H9 (cell line): ENCODE results near the gene TMEM106C. TPM values are rescaled to one million over a fixed set of nuclear protein-coding genes. Genes with fewer than 3 reads are reported as not detected.

Experiments used
- DNase-seq: peaks from one replicate; pipeline ENCODE4 v3.0.0-alpha.2; 2017
- H2AFZ ChIP-seq: one replicate; pipeline ENCODE4 v1.6.1; 2013; ENCODE audit warnings: mild to moderate bottlenecking, low read length, control low read depth, moderate library complexity
- H2AK5ac ChIP-seq: 2 replicates; pipeline ENCODE4 v1.6.1; 2013; ENCODE audit warnings: low read length, control low read depth, mixed read lengths; ENCODE audit not compliant: insufficient read length
- H2BK120ac ChIP-seq: one replicate; pipeline ENCODE4 v1.6.1; 2013; ENCODE audit warnings: low read depth, mild to moderate bottlenecking, low read length, control low read depth, inconsistent platforms; ENCODE audit not compliant: poor library complexity, severe bottlenecking
- H2BK12ac ChIP-seq: 2 replicates; pipeline ENCODE4 v1.6.1; 2013; ENCODE audit warnings: low read length, control low read depth, mixed read lengths, low read depth; ENCODE audit not compliant: insufficient read length
- H2BK15ac ChIP-seq: 2 replicates; pipeline ENCODE4 v1.6.1; 2013; ENCODE audit warnings: low read depth, low read length, control low read depth
- H2BK20ac ChIP-seq: one replicate; pipeline ENCODE4 v1.6.1; 2013; ENCODE audit warnings: low read depth, mild to moderate bottlenecking, low read length, control low read depth, inconsistent platforms; ENCODE audit not compliant: poor library complexity, severe bottlenecking
- H2BK5ac ChIP-seq: 2 replicates; pipeline ENCODE4 v1.6.1; 2013; ENCODE audit warnings: low read length, control low read depth, mixed read lengths; ENCODE audit not compliant: insufficient read length
- H3K14ac ChIP-seq: 2 replicates; pipeline ENCODE4 v1.6.1; 2013; ENCODE audit warnings: low read length, control low read depth; ENCODE audit not compliant: insufficient read depth
- H3K18ac ChIP-seq: 2 replicates; pipeline ENCODE4 v1.6.1; 2013; ENCODE audit warnings: low read depth, mild to moderate bottlenecking, mixed read lengths, low read length, control low read depth; ENCODE audit not compliant: insufficient read length
- H3K23ac ChIP-seq: 2 replicates; pipeline ENCODE4 v1.6.1; 2013; ENCODE audit warnings: low read length, control low read depth, mixed read lengths, low read depth; ENCODE audit not compliant: insufficient read length
- H3K23me2 ChIP-seq: 2 replicates; pipeline ENCODE4 v1.6.1; 2013; ENCODE audit warnings: low read depth, mild to moderate bottlenecking, mixed read lengths, low read length, control low read depth; ENCODE audit not compliant: insufficient read length, poor library complexity, severe bottlenecking
- H3K27ac ChIP-seq: 2 replicates; pipeline ENCODE4 v1.5.1; 2013; ENCODE audit warnings: low read length, control low read depth, mixed read lengths, low read depth; ENCODE audit not compliant: insufficient read length
- H3K27me3 ChIP-seq: 2 replicates; pipeline ENCODE4 v1.6.1; 2013; ENCODE audit warnings: low read length, control low read depth, inconsistent platforms; ENCODE audit not compliant: insufficient read depth
- H3K4ac ChIP-seq: 2 replicates; pipeline ENCODE4 v1.6.1; 2013; ENCODE audit warnings: low read depth, mild to moderate bottlenecking, control low read depth, inconsistent platforms, low read length, moderate library complexity
- H3K4me1 ChIP-seq: 2 replicates; pipeline ENCODE4 v1.6.1; 2013; ENCODE audit warnings: low read length, control low read depth, inconsistent platforms; ENCODE audit not compliant: insufficient read depth
- H3K4me2 ChIP-seq: 2 replicates; pipeline ENCODE4 v1.6.1; 2013; ENCODE audit warnings: low read length, control low read depth, mixed read lengths; ENCODE audit not compliant: insufficient read length, insufficient read depth
- H3K56ac ChIP-seq: 2 replicates; pipeline ENCODE4 v1.6.1; 2013; ENCODE audit warnings: low read depth, mild to moderate bottlenecking, mixed read lengths, low read length, control low read depth; ENCODE audit not compliant: insufficient read length
- H3K79me1 ChIP-seq: 2 replicates; pipeline ENCODE4 v1.6.1; 2013; ENCODE audit warnings: low read depth, mild to moderate bottlenecking, moderate library complexity, low read length, control low read depth, inconsistent platforms; ENCODE audit not compliant: insufficient read depth, poor library complexity, severe bottlenecking
- H3K79me2 ChIP-seq: 2 replicates; pipeline ENCODE4 v1.6.1; 2013; ENCODE audit warnings: low read length, control low read depth, inconsistent platforms; ENCODE audit not compliant: insufficient read depth
- H3K9ac ChIP-seq: 2 replicates; pipeline ENCODE4 v1.6.1; 2013; ENCODE audit warnings: low read length, control low read depth, mixed read lengths; ENCODE audit not compliant: insufficient read length; ENCODE audit errors: extremely low read depth
- H3K9me3 ChIP-seq: one replicate; pipeline ENCODE4 v1.6.1; 2013; ENCODE audit warnings: low read depth, low read length, inconsistent platforms; ENCODE audit not compliant: control insufficient read depth
- H3T11ph ChIP-seq: one replicate; pipeline ENCODE4 v1.6.1; 2013; ENCODE audit warnings: mild to moderate bottlenecking, low read length, control low read depth, inconsistent platforms
- H4K20me1 ChIP-seq: one replicate; pipeline ENCODE4 v1.6.1; 2013; ENCODE audit not compliant: control insufficient read depth, insufficient read length, insufficient read depth
- H4K5ac ChIP-seq: 2 replicates; pipeline ENCODE4 v1.6.1; 2013; ENCODE audit warnings: low read depth, mild to moderate bottlenecking, mixed read lengths, low read length, control low read depth; ENCODE audit not compliant: insufficient read length
- H4K8ac ChIP-seq: replicated peaks from 2 replicates; pipeline ENCODE4 v1.6.1; 2013; ENCODE audit warnings: low read length, control low read depth, mixed read lengths, low read depth; ENCODE audit not compliant: insufficient read length
- H4K91ac ChIP-seq: 2 replicates; pipeline ENCODE4 v1.6.1; 2013; ENCODE audit warnings: low read depth, mild to moderate bottlenecking, moderate library complexity, mixed read lengths, low read length, control low read depth; ENCODE audit not compliant: insufficient read length
- H3K27ac Mint-ChIP-seq, 3 experiments: 2 replicates in 2 of 3; 3 replicates in 1 of 3; pipeline ENCODE4 v1.8.0; 2020 to 2021; ENCODE audit warnings: mixed read lengths in 3 of 3, mild to moderate bottlenecking in 1 of 3, moderate library complexity in 1 of 3
- H3K27me3 Mint-ChIP-seq: 2 replicates; pipeline ENCODE4 v1.8.0; 2021; ENCODE audit warnings: low read depth, mild to moderate bottlenecking, moderate library complexity, mixed read lengths
- H3K36me3 Mint-ChIP-seq, 3 experiments: 2 replicates in 2 of 3; 3 replicates in 1 of 3; pipeline ENCODE4 v1.8.0; 2020 to 2021; ENCODE audit warnings: low read depth in 3 of 3, mixed read lengths in 3 of 3; ENCODE audit not compliant: insufficient read depth in 1 of 3
- H3K4me1 Mint-ChIP-seq, 2 experiments: 2 replicates each; pipeline ENCODE4 v1.8.0; 2020; ENCODE audit warnings: mixed read lengths in 2 of 2
- H3K4me3 Mint-ChIP-seq, 2 experiments: 2 replicates in 1 of 2; 3 replicates in 1 of 2; pipeline ENCODE4 v1.8.0; 2020 to 2021; ENCODE audit warnings: mild to moderate bottlenecking in 2 of 2, mixed read lengths in 2 of 2, moderate library complexity in 1 of 2
- H3K9me3 Mint-ChIP-seq, 2 experiments: 2 replicates in 1 of 2; 3 replicates in 1 of 2; pipeline ENCODE4 v1.8.0; 2020; ENCODE audit warnings: mild to moderate bottlenecking in 2 of 2, mixed read lengths in 2 of 2, moderate library complexity in 1 of 2
- WGBS: extraction: QIAGEN DNeasy Blood & Tissue Kit; methylation state at CpG from one replicate; pipeline ENCODE4 v1.1.7; 2013; ENCODE audit warnings: missing lambda C conversion rate, low lambda C conversion rate, mixed read lengths; ENCODE audit not compliant: insufficient read length; ENCODE audit errors: extremely low coverage; 5-methylcytosine and 5-hydroxymethylcytosine counted together
- total RNA-seq: library from RNA; stranded (reverse); gene quantifications from 2 replicates; pipeline ENCODE4 v1.2.1, GENCODE V29; 2021
- TF ChIP-seq, protein P1 (sequence below): fragments of 200-600 bp; sonication (generic); conservative IDR thresholded peaks from 3 replicates; pipeline ENCODE4 v1.8.0; 2021; ENCODE audit warnings: antibody characterized with exemption, mild to moderate bottlenecking

TMEM106C gene
- total RNA-seq, 1 experiment from 2014 or later, result 43.7 TPM

DNA sequence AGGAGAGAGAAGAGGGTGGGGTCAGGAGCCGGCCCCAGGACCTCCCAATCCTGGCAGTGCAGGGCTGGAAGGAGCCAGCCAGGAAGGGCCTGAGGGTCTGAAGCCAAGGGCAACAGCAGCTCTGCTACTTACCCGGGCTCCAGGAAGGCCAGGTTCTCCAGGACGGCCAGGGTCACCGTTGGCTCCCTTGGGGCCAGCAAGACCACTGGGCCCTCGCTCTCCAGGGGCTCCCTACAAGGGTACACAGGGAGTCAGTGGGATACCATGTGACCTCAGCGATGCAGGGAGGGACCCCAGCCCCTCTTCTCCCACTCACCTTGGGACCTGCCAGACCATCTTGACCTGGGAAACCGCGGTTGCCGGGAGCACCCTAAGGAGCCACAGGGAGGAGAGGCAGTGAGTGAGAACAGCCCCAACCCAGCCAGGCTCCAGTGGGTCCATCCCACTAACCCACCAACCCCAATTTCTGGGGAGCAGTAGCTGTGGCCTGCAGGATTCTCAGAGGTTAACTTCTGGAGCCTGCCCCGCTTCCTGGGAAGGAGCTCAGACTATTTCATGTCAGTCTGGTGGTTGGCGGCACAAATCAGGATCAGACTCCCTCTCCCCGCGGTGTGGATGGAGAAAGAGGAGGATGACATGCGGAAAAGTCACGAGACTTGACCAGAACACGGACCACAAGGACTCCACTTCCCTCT lies 22.3 kb downstream of the TMEM106C start:
- Mint-ChIP-seq H3K36me3 (peaks cover 0 to 1% (median 0%) of the 10 kb centered on the region in 3 experiments; a peak in 1 of 7 replicates), H3K4me1 (peaks cover 12 to 13% of the 10 kb centered on the region in 2 experiments), H3K9me3 (peaks cover 0 to 3% of the 10 kb centered on the region in 2 experiments; a peak in 1 of 5 replicates), H3K27ac (no peak overlapping the region), H3K4me3 (no peak overlapping the region), H3K27me3 (peaks cover 83% of the 10 kb centered on the region)
- no peak overlapping the region for H4K5ac ChIP-seq
- WGBS, result no CpG with 5 or more reads among the region's 16 CpGs
- H3K27ac ChIP-seq, result no peak overlapping the region
- H4K8ac ChIP-seq, result no peak overlapping the region
- no peak overlapping the region for H2BK5ac ChIP-seq
- no peaks in the 10 kb centered on the region for H3K9me3 ChIP-seq
- H3K4me2 ChIP-seq, result no peak overlapping the region
- H3K18ac ChIP-seq, result no peak overlapping the region
- H4K20me1 ChIP-seq, result no peaks in the 10 kb centered on the region
- H3K79me2 ChIP-seq, result no peaks in the 10 kb centered on the region
- H4K91ac ChIP-seq, result no peak overlapping the region
- H3K23me2 ChIP-seq, result no peaks in the 10 kb centered on the region
- no peak overlapping the region for H3K56ac ChIP-seq
- no peak overlapping the region for H3K4ac ChIP-seq
- H3K23ac ChIP-seq, result no peak overlapping the region
- no peak for DNase-seq
- no peaks in the 10 kb centered on the region; the same call in 1 of the 2 replicates for H3K27me3 ChIP-seq
- TF ChIP-seq, protein P1, sequence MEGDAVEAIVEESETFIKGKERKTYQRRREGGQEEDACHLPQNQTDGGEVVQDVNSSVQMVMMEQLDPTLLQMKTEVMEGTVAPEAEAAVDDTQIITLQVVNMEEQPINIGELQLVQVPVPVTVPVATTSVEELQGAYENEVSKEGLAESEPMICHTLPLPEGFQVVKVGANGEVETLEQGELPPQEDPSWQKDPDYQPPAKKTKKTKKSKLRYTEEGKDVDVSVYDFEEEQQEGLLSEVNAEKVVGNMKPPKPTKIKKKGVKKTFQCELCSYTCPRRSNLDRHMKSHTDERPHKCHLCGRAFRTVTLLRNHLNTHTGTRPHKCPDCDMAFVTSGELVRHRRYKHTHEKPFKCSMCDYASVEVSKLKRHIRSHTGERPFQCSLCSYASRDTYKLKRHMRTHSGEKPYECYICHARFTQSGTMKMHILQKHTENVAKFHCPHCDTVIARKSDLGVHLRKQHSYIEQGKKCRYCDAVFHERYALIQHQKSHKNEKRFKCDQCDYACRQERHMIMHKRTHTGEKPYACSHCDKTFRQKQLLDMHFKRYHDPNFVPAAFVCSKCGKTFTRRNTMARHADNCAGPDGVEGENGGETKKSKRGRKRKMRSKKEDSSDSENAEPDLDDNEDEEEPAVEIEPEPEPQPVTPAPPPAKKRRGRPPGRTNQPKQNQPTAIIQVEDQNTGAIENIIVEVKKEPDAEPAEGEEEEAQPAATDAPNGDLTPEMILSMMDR, result no peak
- no peaks in the 10 kb centered on the region for H3K79me1 ChIP-seq
- no peak overlapping the region for H2BK20ac ChIP-seq
- no peak overlapping the region for H2AFZ ChIP-seq
- no peak overlapping the region for H2BK12ac ChIP-seq
- no peak overlapping the region for H2AK5ac ChIP-seq
- no peak overlapping the region for H2BK120ac ChIP-seq
- no peak overlapping the region for H2BK15ac ChIP-seq
- no peaks in the 10 kb centered on the region for H3K4me1 ChIP-seq
- H3K14ac ChIP-seq, result no peak overlapping the region
- no peak overlapping the region for H3K9ac ChIP-seq
- no peak overlapping the region for H3T11ph ChIP-seq
